ENCODE data around the gene ILK. TPM values are rescaled to one million over a fixed set of nuclear protein-coding genes. Genes with fewer than 3 reads are reported as not detected.

The ILK gene
- total RNA-seq, 1 experiment from 2014 or later: 117 TPM

DNA sequence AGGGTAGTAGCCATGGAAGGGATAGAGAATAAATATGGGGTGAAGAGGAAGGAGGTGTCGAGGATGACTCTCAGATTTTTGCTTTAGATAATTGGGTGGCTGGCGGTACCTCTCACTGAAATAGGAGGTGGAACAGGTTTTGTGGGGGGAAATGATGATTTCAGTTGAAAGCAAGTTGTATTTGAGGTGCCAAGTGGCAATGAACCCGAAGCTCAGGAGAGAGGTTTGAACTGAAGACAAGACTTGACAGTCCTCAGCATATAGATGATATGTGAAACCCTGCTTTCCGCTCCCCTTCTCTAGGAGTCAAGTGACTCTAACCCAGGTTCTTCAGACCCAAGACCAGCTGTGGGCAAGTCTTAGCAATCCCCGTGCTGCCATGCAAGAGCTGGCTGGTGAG, 33.9 kb upstream of the ILK start:
- no peaks in the 10 kb centered on the region for H3K27me3 ChIP-seq (replicated peaks; ENCODE audit: control insufficient read depth, insufficient read depth, low read length)
- intact Hi-C loops (cut with micrococcal nuclease; ENCODE audit: unreplicated experiment): no loop called here
- Mint-ChIP-seq H3K27me3 (ENCODE audit: insufficient read depth, unreplicated experiment) (no peaks in the 10 kb centered on the region), H3K4me1 (ENCODE audit: low read depth, unreplicated experiment) (no peaks in the 10 kb centered on the region), H3K36me3 (ENCODE audit: insufficient read depth, unreplicated experiment) (no peaks in the 10 kb centered on the region), H3K27ac (ENCODE audit: unreplicated experiment) (no peak overlapping the region), H3K9me3 (ENCODE audit: unreplicated experiment) (no peaks in the 10 kb centered on the region), H3K4me3 (ENCODE audit: unreplicated experiment) (no peak overlapping the region)
- H3K36me3 ChIP-seq (ENCODE audit: control insufficient read depth, insufficient read depth, low read length): no peaks in the 10 kb centered on the region
- ChIA-PET POLR2A (no interaction called here), CTCF (interaction anchor here (1.2 kb wide), 1 partner anchor 38 kb away, joined by 4 read pairs; no protein-coding TSS in a partner anchor)
- no peaks in the 10 kb centered on the region for H3K4me1 ChIP-seq
- H3K4me3 ChIP-seq (ENCODE audit: low read depth, low read length): no peak overlapping the region
- no TSS peak for BruUV-seq (replicated peaks)
- DNase-seq: no peak
- H3K9me3 ChIP-seq: no peaks in the 10 kb centered on the region
- TF ChIP-seq, protein P1, sequence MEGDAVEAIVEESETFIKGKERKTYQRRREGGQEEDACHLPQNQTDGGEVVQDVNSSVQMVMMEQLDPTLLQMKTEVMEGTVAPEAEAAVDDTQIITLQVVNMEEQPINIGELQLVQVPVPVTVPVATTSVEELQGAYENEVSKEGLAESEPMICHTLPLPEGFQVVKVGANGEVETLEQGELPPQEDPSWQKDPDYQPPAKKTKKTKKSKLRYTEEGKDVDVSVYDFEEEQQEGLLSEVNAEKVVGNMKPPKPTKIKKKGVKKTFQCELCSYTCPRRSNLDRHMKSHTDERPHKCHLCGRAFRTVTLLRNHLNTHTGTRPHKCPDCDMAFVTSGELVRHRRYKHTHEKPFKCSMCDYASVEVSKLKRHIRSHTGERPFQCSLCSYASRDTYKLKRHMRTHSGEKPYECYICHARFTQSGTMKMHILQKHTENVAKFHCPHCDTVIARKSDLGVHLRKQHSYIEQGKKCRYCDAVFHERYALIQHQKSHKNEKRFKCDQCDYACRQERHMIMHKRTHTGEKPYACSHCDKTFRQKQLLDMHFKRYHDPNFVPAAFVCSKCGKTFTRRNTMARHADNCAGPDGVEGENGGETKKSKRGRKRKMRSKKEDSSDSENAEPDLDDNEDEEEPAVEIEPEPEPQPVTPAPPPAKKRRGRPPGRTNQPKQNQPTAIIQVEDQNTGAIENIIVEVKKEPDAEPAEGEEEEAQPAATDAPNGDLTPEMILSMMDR (IDR thresholded peaks at IDR 0.05; ENCODE audit: insufficient read depth in 1 of 2, low read depth in 1 of 2, low read length in 1 of 2, severe bottlenecking in 1 of 2, unreplicated experiment in 1 of 2): no peak

DNA sequence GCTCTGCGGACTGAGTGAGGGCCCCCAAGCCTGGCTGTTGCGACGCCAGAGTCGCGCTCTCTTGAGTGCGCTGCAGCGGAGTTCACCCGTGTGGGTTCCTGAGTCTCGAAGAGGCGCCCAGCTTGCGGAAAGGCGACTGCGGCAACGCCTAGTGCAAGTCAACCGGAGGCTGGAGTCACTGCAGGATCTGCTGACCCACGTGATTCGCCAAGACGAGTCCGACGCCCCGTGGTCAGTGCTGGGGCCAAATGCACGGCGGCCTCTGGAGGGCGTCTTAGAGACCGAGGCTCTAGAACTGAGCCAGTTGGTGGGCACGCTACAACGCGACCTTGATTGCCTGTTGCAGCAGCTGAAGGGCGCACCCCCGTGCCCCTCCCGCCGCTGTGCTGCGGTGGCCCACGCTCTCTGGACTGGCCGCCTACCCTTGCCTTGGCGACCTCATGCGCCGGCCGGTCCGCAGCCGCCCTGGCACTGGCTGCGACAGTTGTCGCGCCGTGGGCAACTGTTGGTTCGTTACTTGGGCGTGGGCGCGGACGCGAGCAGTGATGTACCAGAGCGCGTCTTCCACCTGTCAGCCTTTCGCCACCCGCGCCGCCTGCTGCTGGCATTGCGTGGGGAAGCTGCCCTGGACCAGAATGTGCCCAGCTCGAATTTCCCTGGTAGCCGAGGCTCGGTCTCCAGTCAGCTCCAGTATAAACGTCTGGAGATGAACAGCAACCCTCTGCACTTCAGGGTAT, 32.7 kb upstream of the ILK start:
- CTCF ChIA-PET: interaction anchor here (0.6 kb wide), 1 partner anchor 192 kb away, joined by 3 read pairs; no protein-coding TSS in a partner anchor
- BruUV-seq (replicated peaks): no TSS peak
- no peak overlapping the region for H3K4me3 Mint-ChIP-seq (ENCODE audit: unreplicated experiment)
- intact Hi-C loops (cut with micrococcal nuclease; ENCODE audit: unreplicated experiment): no loop called here
- H3K27me3 Mint-ChIP-seq (ENCODE audit: insufficient read depth, unreplicated experiment): no peaks in the 10 kb centered on the region
- H3K9me3 ChIP-seq: no peaks in the 10 kb centered on the region
- H3K4me3 ChIP-seq (ENCODE audit: low read depth, low read length): no peak overlapping the region
- H3K36me3 ChIP-seq (ENCODE audit: control insufficient read depth, insufficient read depth, low read length): no peaks in the 10 kb centered on the region
- no peak overlapping the region for H3K27ac Mint-ChIP-seq (ENCODE audit: unreplicated experiment)
- H3K9me3 Mint-ChIP-seq (ENCODE audit: unreplicated experiment): no peaks in the 10 kb centered on the region
- H3K27me3 ChIP-seq (replicated peaks; ENCODE audit: control insufficient read depth, insufficient read depth, low read length): no peaks in the 10 kb centered on the region
- no peaks in the 10 kb centered on the region for H3K4me1 Mint-ChIP-seq (ENCODE audit: low read depth, unreplicated experiment)
- no peaks in the 10 kb centered on the region for H3K4me1 ChIP-seq
- no peak for DNase-seq
- POLR2A ChIA-PET: no interaction called here
- TF ChIP-seq, protein P1 (IDR thresholded peaks at IDR 0.05; ENCODE audit: insufficient read depth in 1 of 2, low read depth in 1 of 2, low read length in 1 of 2, severe bottlenecking in 1 of 2, unreplicated experiment in 1 of 2): no peak
- no peaks in the 10 kb centered on the region for H3K36me3 Mint-ChIP-seq (ENCODE audit: insufficient read depth, unreplicated experiment)

DNA sequence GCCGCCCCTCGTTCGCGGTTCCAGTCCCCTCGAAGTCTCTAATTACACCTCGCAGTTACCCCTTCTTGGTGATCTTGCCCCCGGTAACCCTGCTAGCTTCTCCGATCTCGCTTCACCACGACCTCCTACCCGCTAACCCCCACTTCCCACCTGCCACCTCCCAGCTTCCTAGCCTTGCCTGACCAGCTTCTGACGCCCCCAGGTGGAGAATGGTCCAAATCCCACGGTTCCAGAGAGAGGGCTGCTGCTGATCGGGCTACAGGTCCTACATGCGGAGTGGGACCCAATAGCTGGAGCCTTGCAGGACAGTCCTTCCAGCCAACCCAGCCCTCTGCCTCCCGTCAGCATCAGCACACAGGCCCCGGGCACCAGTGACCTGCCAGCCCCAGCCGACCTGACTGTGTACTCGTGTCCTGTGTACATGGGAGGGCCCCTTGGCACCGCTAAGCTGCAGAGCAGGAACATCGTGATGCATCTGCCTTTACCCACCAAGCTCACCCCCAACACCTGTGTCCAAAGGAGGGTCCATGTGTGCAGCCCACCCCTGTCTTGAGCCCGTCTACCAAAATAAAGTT, 32.1 kb upstream of the ILK start:
- Histone ChIP-seq H3K4me1 (no peaks in the 10 kb centered on the region), H3K4me3 (ENCODE audit: low read depth, low read length) (no peak overlapping the region), H3K9me3 (no peaks in the 10 kb centered on the region), H3K27me3 (replicated peaks; ENCODE audit: control insufficient read depth, insufficient read depth, low read length) (no peaks in the 10 kb centered on the region), H3K36me3 (ENCODE audit: control insufficient read depth, insufficient read depth, low read length) (no peaks in the 10 kb centered on the region)
- Mint-ChIP-seq H3K27ac (ENCODE audit: unreplicated experiment) (no peak overlapping the region), H3K4me1 (ENCODE audit: low read depth, unreplicated experiment) (no peaks in the 10 kb centered on the region), H3K36me3 (ENCODE audit: insufficient read depth, unreplicated experiment) (no peaks in the 10 kb centered on the region), H3K27me3 (ENCODE audit: insufficient read depth, unreplicated experiment) (no peaks in the 10 kb centered on the region), H3K9me3 (ENCODE audit: unreplicated experiment) (no peaks in the 10 kb centered on the region), H3K4me3 (ENCODE audit: unreplicated experiment) (no peak overlapping the region)
- no TSS peak for BruUV-seq (replicated peaks)
- ChIA-PET CTCF (no interaction called here), POLR2A (no interaction called here)
- TF ChIP-seq, protein P1 (IDR thresholded peaks at IDR 0.05; ENCODE audit: insufficient read depth in 1 of 2, low read depth in 1 of 2, low read length in 1 of 2, severe bottlenecking in 1 of 2, unreplicated experiment in 1 of 2): no peak
- DNase-seq: no peak
- intact Hi-C loops (cut with micrococcal nuclease; ENCODE audit: unreplicated experiment): no loop called here

Measured in Caco-2 (cell line).